OCI-LY1 (cell line): ENCODE measurements around the gene C3orf80.

Source experiments
- CTCF ChIP-seq: fragments of 200-600 bp; sonication (generic), shearing (Covaris generic); IDR thresholded peaks from 2 replicates; pipeline ENCODE4 v1.5.1; 2017; ENCODE audit warnings: mild to moderate bottlenecking, antibody characterized with exemption, low read length, moderate library complexity, mixed read lengths
- EZH2 ChIP-seq: fragments of 200-600 bp; sonication (generic), shearing (Covaris generic); IDR thresholded peaks from 2 replicates; pipeline ENCODE4 v1.8.0; 2017; ENCODE audit warnings: borderline replicate concordance, mixed run types, mild to moderate bottlenecking, antibody characterized with exemption, low read length, moderate library complexity, mixed read lengths

- TF ChIP-seq CTCF (no peak), EZH2 (no peak)
Observed at GRCh38 chr3:160179906-160180305, 45.3 kb upstream of the C3orf80 start.
